Karpas-422 (cell line): Measurements from ENCODE around the gene ITPR3. TPM values are rescaled to one million over a fixed set of nuclear protein-coding genes. Genes with fewer than 3 reads are reported as not detected.

Experiments used
- DNase-seq: peaks from one replicate; pipeline ENCODE4 v3.0.0-alpha.2; 2015
- H2AFZ ChIP-seq: fragments of 200-600 bp; sonication (generic); 2 replicates; pipeline ENCODE4 v1.6.1; 2014; ENCODE audit warnings: antibody characterized with exemption, low read length, mixed read lengths
- H3K27ac ChIP-seq: fragments of 200-600 bp; sonication (generic); 2 replicates; pipeline ENCODE4 v1.5.1; 2014; ENCODE audit warnings: mild to moderate bottlenecking, low read length, moderate library complexity
- H3K27me3 ChIP-seq: fragments of 200-600 bp; sonication (generic); 2 replicates; pipeline ENCODE4 v1.6.1; 2014; ENCODE audit warnings: low read length, mixed read lengths
- H3K36me3 ChIP-seq: fragments of 200-600 bp; sonication (generic); 2 replicates; pipeline ENCODE4 v1.6.1; 2014; ENCODE audit warnings: low read length, mixed read lengths; ENCODE audit not compliant: insufficient read depth
- H3K4me1 ChIP-seq: fragments of 200-600 bp; sonication (generic); 2 replicates; pipeline ENCODE4 v1.6.1; 2014; ENCODE audit warnings: mild to moderate bottlenecking, low read length, mixed read lengths
- H3K4me2 ChIP-seq: fragments of 200-600 bp; sonication (generic); 2 replicates; pipeline ENCODE4 v1.6.1; 2014; ENCODE audit warnings: low read length, low read depth, mild to moderate bottlenecking; ENCODE audit not compliant: poor library complexity, severe bottlenecking
- H3K4me3 ChIP-seq: fragments of 200-600 bp; sonication (generic); 2 replicates; pipeline ENCODE4 v1.5.1; 2014; ENCODE audit warnings: mild to moderate bottlenecking, antibody characterized with exemption, low read length, mixed read lengths
- H3K79me2 ChIP-seq: fragments of 200-600 bp; sonication (generic); 2 replicates; pipeline ENCODE4 v1.6.1; 2014; ENCODE audit warnings: mild to moderate bottlenecking, low read length, mixed read lengths
- H3K9ac ChIP-seq: fragments of 200-600 bp; sonication (generic); 2 replicates; pipeline ENCODE4 v1.6.0; 2014; ENCODE audit warnings: low read length
- H3K9me2 ChIP-seq: fragments of 200-600 bp; sonication (generic), shearing (Covaris generic); replicated peaks from 2 replicates; pipeline ENCODE4 v1.6.0; 2014; ENCODE audit warnings: mild to moderate bottlenecking, low read length, moderate library complexity; ENCODE audit not compliant: insufficient read depth
- H3K9me3 ChIP-seq: fragments of 300-700, 200-600 bp; sonication (generic); 2 replicates; pipeline ENCODE4 v1.6.1; 2014; ENCODE audit warnings: low read length, mixed read lengths
- H4K20me1 ChIP-seq: fragments of 200-600 bp; sonication (generic); 2 replicates; pipeline ENCODE4 v1.6.1; 2014; ENCODE audit warnings: mild to moderate bottlenecking, antibody characterized with exemption, low read length, low read depth; ENCODE audit not compliant: insufficient read depth
- total RNA-seq: library from RNA; depleted of rRNA; stranded (reverse); fragments of >200 nt; shearing (Covaris generic); gene quantifications from 2 replicates; pipeline ENCODE4 v1.2.3, GENCODE V29; 2014; ENCODE audit warnings: low replicate concordance; rRNA removed

The ITPR3 gene
- 3.9 and 6.1 TPM in 2 replicates for total RNA-seq

DNA sequence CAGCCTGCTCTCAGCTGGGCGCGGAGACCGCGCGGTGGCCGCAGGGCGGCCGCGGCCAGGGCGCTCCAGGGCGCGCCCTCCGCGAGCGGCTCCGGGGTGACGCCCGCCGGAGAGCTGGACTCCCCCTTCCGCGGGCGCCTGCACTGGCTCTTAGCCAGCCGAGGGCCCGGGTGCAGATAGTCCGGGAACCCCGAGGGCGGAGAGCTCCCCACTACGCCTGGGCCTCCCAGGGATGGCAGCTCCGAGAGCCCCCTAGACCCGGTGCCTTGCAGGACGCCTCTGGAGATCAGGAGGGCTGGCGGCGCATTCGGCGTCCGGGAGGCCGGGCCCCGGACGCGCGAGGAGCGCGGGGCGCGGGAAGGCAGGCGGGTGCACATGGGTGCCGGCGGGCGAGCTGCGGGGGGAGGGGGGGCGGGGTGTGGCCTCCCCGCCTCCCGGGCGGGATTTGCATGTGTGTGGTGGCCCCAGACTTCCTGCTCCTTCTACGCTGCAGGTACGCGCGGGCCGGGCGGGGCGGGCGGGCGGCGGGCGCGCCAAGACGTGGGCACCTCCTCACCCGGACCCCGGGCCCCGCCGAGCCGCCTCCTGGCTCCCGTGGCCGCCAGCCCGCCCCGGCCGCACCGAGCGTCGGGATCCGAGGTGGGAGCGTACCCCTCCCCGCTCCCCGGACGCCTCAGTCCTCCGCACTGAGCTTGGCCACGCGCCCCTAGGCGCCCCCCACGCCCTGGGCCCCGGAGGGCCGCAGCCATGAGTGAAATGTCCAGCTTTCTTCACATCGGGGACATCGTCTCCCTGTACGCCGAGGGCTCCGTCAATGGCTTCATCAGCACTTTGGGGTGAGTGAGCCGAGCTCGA is at the start of gene ITPR3:
TSS of gene ITPR3 (plus strand) at position 467 of the 855 bp plus-strand sequence. CDS start at position 748, 281 bp downstream.
- peak within 1 kb of the TSS; percentile 96 for H3K4me3 ChIP-seq
- peak within 1 kb of the TSS; percentile 89 for H3K9ac ChIP-seq
- peak within 1 kb of the TSS; percentile 99 for H2AFZ ChIP-seq
- H3K4me1 ChIP-seq: peaks cover 46% of the 10 kb centered on the region
- no peaks in the 10 kb centered on the region for H3K79me2 ChIP-seq
- no peaks in the 10 kb centered on the region for H3K9me3 ChIP-seq
- H3K27me3 ChIP-seq: no peaks in the 10 kb centered on the region
- H3K27ac ChIP-seq: no peak within 1 kb of the TSS
- no peaks in the 10 kb centered on the region for H3K36me3 ChIP-seq
- H3K4me2 ChIP-seq: peak within 1 kb of the TSS; percentile 100
- no peaks in the 10 kb centered on the region for H3K9me2 ChIP-seq
- peak; percentile 91 for DNase-seq
- H4K20me1 ChIP-seq: peaks cover 29% of the 10 kb centered on the region

DNA sequence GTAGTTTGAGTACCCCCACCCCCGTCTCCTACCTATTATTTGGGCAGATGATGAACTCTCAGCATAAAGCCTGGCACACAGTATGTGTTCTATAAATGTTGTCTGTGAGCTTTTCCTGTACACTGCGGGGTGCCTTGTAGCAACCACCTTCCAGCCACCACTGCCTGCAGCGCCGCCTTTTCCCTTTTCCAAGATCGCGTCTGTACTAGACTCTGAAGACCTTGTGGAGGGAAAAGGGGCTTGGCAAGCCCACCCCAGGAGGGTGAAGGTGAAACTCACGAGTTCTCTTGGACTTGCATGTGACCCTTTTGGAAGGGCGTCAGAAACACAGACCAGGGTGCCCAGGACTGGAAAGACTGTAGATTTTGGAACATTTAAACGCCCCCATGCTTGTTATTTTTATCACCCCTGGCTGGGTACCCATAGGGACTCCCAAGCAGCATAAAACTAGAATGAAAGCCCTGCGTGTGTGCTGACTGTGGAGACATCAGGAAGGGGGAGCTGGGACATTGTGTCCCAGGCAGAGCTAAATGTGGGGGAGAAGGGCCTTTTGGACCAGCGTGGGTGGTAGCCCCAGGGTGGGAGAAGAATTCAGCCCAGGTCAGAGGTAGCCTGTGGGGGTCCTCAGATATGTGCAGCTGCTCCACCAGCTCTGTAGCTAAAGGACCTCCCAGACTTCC is 49.3 kb upstream of the ITPR3 start:
- Histone ChIP-seq H3K9ac (peak overlapping the region; percentile 69), H3K79me2 (0 out of 2 replicates have a peak, but pooled peaks cover 2% of the 10 kb centered on the region), H3K27ac (0 out of 2 replicates have a peak overlapping the region, but pooled peaks have one; percentile 72), H3K27me3 (no peaks in the 10 kb centered on the region), H3K9me3 (no peaks in the 10 kb centered on the region), H3K9me2 (no peaks in the 10 kb centered on the region), H3K4me2 (peak overlapping the region; percentile 82), H3K4me3 (peak overlapping the region; percentile 68), H3K4me1 (peaks cover 18% of the 10 kb centered on the region), H4K20me1 (no peaks in the 10 kb centered on the region), H3K36me3 (peaks cover 8% of the 10 kb centered on the region; the same call in 1 of the 2 replicates), H2AFZ (peak overlapping the region; percentile 87; the same call in 1 of the 2 replicates)
- no peak for DNase-seq

DNA sequence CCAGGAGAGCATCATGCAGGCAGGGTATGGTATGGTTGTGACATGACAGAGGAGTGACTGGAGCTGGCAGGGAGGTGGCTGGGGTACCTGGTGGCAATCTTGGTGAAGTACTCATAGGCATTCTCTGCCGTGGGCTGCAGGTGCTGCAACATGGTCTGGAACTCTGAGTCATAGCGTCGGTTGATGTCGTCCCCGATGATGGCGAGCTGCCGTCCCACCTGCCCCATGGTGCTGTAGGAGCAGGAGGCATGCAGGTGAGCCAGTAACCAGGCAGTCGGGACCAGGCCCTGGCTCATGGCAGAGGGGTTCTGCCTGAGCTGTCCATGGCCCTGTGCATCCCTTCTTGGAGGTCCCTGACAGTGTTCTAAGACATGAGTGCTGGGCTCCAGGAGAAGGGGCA is 45.9 kb upstream of the ITPR3 start:
- Histone ChIP-seq H3K4me2 (no peak overlapping the region), H3K79me2 (peaks cover 31% of the 10 kb centered on the region), H3K27ac (no peak overlapping the region), H3K9me2 (no peaks in the 10 kb centered on the region), H3K9ac (no peak overlapping the region), H3K4me1 (peaks cover 28% of the 10 kb centered on the region), H3K4me3 (no peak overlapping the region), H3K9me3 (no peaks in the 10 kb centered on the region), H2AFZ (no peak overlapping the region), H3K27me3 (no peaks in the 10 kb centered on the region), H3K36me3 (peaks cover 8% of the 10 kb centered on the region; the same call in 1 of the 2 replicates), H4K20me1 (peaks cover 9% of the 10 kb centered on the region; the same call in 1 of the 2 replicates)
- DNase-seq: no peak

DNA sequence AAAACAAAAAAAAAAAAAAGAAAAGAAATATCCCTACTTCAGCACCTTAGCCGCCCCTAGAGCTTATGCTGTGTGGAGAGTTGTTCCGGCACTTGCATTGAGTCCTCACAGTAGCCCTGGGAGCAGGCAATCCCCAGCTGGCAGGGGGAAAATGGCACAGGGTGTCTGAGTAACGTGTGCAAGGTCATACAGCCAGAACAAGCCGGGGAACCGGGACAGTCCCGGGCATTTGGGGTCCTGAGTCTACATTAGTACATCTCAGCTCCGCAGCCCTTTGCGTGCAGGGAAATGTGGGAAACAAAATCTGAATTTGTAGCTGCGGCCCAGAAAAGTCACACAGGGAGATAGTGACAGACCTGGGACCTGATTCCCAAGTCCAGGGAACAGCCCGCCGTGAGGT is 44.5 kb upstream of the ITPR3 start:
- no peaks in the 10 kb centered on the region for H3K9me2 ChIP-seq
- H3K4me2 ChIP-seq: no peak overlapping the region
- no peaks in the 10 kb centered on the region for H3K27me3 ChIP-seq
- peaks cover 9% of the 10 kb centered on the region; the same call in 1 of the 2 replicates for H4K20me1 ChIP-seq
- H3K9ac ChIP-seq: no peak overlapping the region
- no peaks in the 10 kb centered on the region for H3K9me3 ChIP-seq
- H3K4me1 ChIP-seq: peaks cover 20% of the 10 kb centered on the region
- H3K79me2 ChIP-seq: peaks cover 31% of the 10 kb centered on the region
- H2AFZ ChIP-seq: no peak overlapping the region
- peaks cover 8% of the 10 kb centered on the region; the same call in 1 of the 2 replicates for H3K36me3 ChIP-seq
- DNase-seq: no peak
- H3K27ac ChIP-seq: no peak overlapping the region
- no peak overlapping the region for H3K4me3 ChIP-seq

DNA sequence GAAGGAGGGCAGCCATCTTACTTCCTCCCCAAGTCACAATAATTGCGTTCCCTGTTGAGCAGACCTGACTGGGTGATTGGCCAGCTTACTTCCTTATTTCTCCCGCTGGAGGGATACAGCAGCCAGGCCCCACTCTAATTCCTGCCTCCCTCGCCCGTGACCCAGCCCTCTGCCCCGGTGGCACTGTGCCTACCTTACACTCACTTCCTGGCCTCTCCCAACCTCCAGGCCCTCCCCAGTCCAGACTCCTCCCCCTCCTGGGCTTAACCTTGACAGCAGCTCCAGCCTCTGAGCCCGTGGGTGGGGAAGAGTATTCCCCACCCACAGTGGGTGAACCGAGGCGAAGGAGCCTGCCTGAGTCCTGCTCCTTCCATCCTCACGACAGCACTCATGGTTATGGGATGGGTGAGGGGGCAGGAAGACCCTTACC is 44.0 kb upstream of the ITPR3 start:
- peaks cover 31% of the 10 kb centered on the region for H3K79me2 ChIP-seq
- no peaks in the 10 kb centered on the region for H3K9me2 ChIP-seq
- no peak overlapping the region for H3K27ac ChIP-seq
- peaks cover 8% of the 10 kb centered on the region; the same call in 1 of the 2 replicates for H3K36me3 ChIP-seq
- H3K4me3 ChIP-seq: no peak overlapping the region
- H3K9ac ChIP-seq: no peak overlapping the region
- H3K27me3 ChIP-seq: no peaks in the 10 kb centered on the region
- no peaks in the 10 kb centered on the region for H3K9me3 ChIP-seq
- no peak overlapping the region for H2AFZ ChIP-seq
- H3K4me1 ChIP-seq: peaks cover 16% of the 10 kb centered on the region
- H4K20me1 ChIP-seq: peaks cover 9% of the 10 kb centered on the region; the same call in 1 of the 2 replicates
- DNase-seq: no peak
- H3K4me2 ChIP-seq: no peak overlapping the region

DNA sequence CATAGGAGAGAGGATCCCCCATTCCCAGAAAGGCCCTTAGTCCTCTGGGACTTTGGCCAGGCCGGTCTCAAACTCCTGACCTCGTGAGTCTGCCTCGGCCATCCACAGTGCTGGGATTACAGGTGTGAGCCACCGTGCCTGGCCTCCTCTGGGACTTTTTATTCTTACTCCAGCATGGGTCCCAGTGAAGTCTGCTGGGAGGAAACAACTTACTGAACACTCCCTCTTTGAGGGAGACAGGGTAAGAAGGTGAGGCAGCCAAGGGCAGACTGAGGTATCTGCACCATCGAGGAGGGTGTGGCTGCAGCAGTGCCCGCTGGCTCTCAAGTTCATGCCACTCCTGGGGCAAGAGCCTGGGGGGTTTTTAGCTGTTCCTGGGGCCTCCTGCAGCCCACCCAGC is 43.4 kb upstream of the ITPR3 start:
- no peak overlapping the region; the same call in 1 of the 2 replicates for H3K4me3 ChIP-seq
- no peak for DNase-seq
- peaks cover 9% of the 10 kb centered on the region; the same call in 1 of the 2 replicates for H4K20me1 ChIP-seq
- peaks cover 8% of the 10 kb centered on the region; the same call in 1 of the 2 replicates for H3K36me3 ChIP-seq
- H3K9me2 ChIP-seq: no peaks in the 10 kb centered on the region
- peak overlapping the region; percentile 93; the same call in 1 of the 2 replicates for H3K9ac ChIP-seq
- no peaks in the 10 kb centered on the region for H3K27me3 ChIP-seq
- H2AFZ ChIP-seq: no peak overlapping the region
- H3K9me3 ChIP-seq: no peaks in the 10 kb centered on the region
- peak overlapping the region; percentile 76 for H3K4me2 ChIP-seq
- H3K4me1 ChIP-seq: peaks cover 16% of the 10 kb centered on the region
- H3K27ac ChIP-seq: no peak overlapping the region
- H3K79me2 ChIP-seq: peaks cover 31% of the 10 kb centered on the region

DNA sequence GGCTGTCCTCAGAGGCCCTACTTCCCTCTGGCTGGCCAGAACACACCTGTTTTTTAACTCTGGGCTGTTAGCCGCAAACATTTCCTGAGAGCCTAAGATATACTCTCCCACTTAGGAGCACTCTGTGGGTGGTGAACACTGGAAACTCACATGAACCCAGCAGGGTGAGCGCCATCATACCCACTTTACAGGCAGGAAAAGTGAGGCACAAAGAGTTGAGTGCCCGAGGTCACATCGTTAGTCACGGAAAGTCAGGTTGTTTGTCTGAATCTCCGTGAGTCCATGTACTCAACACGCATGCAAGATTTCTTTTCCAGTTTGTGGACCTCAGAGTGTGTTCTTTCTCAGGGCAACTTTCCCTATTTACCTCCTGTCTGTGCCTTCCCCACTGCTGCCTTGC is 43.0 kb upstream of the ITPR3 start:
- Histone ChIP-seq H3K9ac (peak overlapping the region; percentile 93), H3K4me1 (peaks cover 16% of the 10 kb centered on the region), H3K9me3 (no peaks in the 10 kb centered on the region), H2AFZ (no peak overlapping the region), H3K4me2 (peak overlapping the region; percentile 76), H4K20me1 (peaks cover 9% of the 10 kb centered on the region; the same call in 1 of the 2 replicates), H3K79me2 (peaks cover 31% of the 10 kb centered on the region), H3K4me3 (peak overlapping the region; percentile 90), H3K36me3 (peaks cover 8% of the 10 kb centered on the region; the same call in 1 of the 2 replicates), H3K9me2 (no peaks in the 10 kb centered on the region), H3K27ac (no peak overlapping the region), H3K27me3 (no peaks in the 10 kb centered on the region)
- DNase-seq: no peak
